ENCODE results near the gene RGS6. TPM values are rescaled to one million over a fixed set of nuclear protein-coding genes. Genes with fewer than 3 reads are reported as not detected.

Gene RGS6
- total and polyA plus RNA-seq, 7 donors = 0.19 to 1.6 (median 0.42) TPM

- DNase-seq = no peak
- intact Hi-C loops (cut with DNase I) = no loop called here
- no peak for ATAC-seq
- H3K9me3 ChIP-seq = no peaks in the 10 kb centered on the region
- H3K4me1 ChIP-seq = no peaks in the 10 kb centered on the region
- no peak overlapping the region for H3K27ac ChIP-seq
- WGBS, 3 donors = 94 to 96% (median 94%) methylated on average over 2 of the region's 2 CpGs
- H3K36me3 ChIP-seq (ENCODE audit: insufficient read depth in 1 of 2, low read depth in 1 of 2) = no peaks in the 10 kb centered on the region
- H3K4me3 ChIP-seq = no peak overlapping the region
- no peaks in the 10 kb centered on the region for H3K27me3 ChIP-seq (ENCODE audit: insufficient read depth in 3 of 3, low read length in 2 of 3)
- no peak for TF ChIP-seq CTCF (IDR thresholded peaks at IDR 0.05)
Observed at GRCh38 chr14:72416081-72416849, 484.0 kb downstream of the RGS6 start.

GRCh38 chr14:72416892-72417291, 484.7 kb downstream of the RGS6 start:
- Histone ChIP-seq H3K9me3 (no peaks in the 10 kb centered on the region), H3K36me3 (ENCODE audit: insufficient read depth in 1 of 2, low read depth in 1 of 2) (no peaks in the 10 kb centered on the region), H3K27me3 (ENCODE audit: insufficient read depth in 3 of 3, low read length in 2 of 3) (no peaks in the 10 kb centered on the region), H3K27ac (no peak overlapping the region), H3K4me1 (no peaks in the 10 kb centered on the region), H3K4me3 (no peak overlapping the region)
- no peak for ATAC-seq
- intact Hi-C loops (cut with DNase I) = no loop called here
- WGBS, 3 donors = 64 to 83% (median 68%) methylated on average over 7 of the region's 7 CpGs
- TF ChIP-seq CTCF (IDR thresholded peaks at IDR 0.05) = no peak
- DNase-seq = no peak

GRCh38 chr14:72418806-72419205, 486.6 kb downstream of the RGS6 start:
- DNase-seq (no peak), ATAC-seq (no peak)
- Histone ChIP-seq H3K9me3 (no peaks in the 10 kb centered on the region), H3K4me1 (no peaks in the 10 kb centered on the region), H3K27me3 (ENCODE audit: insufficient read depth in 3 of 3, low read length in 2 of 3) (peaks cover 0 to 2% (median 0%) of the 10 kb centered on the region in 3 donors), H3K4me3 (no peak overlapping the region), H3K36me3 (ENCODE audit: insufficient read depth in 1 of 2, low read depth in 1 of 2) (no peaks in the 10 kb centered on the region), H3K27ac (no peak overlapping the region)
- TF ChIP-seq CTCF (IDR thresholded peaks at IDR 0.05) = no peak
- intact Hi-C loops (cut with DNase I) = no loop called here
- WGBS, 3 donors = 39 to 44% (median 42%) methylated on average over 3 of the region's 3 CpGs

GRCh38 chr14:72419226-72419775, 487.1 kb downstream of the RGS6 start:
- Histone ChIP-seq H3K4me1 (no peaks in the 10 kb centered on the region), H3K27me3 (ENCODE audit: insufficient read depth in 3 of 3, low read length in 2 of 3) (peaks cover 0 to 2% (median 0%) of the 10 kb centered on the region in 3 donors), H3K27ac (no peak overlapping the region), H3K4me3 (no peak overlapping the region), H3K9me3 (no peaks in the 10 kb centered on the region), H3K36me3 (ENCODE audit: insufficient read depth in 1 of 2, low read depth in 1 of 2) (no peaks in the 10 kb centered on the region)
- DNase-seq = no peak
- ATAC-seq = no peak
- WGBS, 3 donors = 45 to 67% (median 57%) methylated on average over 6 of the region's 6 CpGs
- TF ChIP-seq CTCF (IDR thresholded peaks at IDR 0.05) = no peak
- intact Hi-C loops (cut with DNase I) = no loop called here
